ENCODE results near the gene SPOCK1.

GRCh38 chr5:136979131-136979530, 520.0 kb downstream of the SPOCK1 start:
- TF ChIP-seq EP300 (IDR thresholded peaks at IDR 0.05) (no peak), CTCF (IDR thresholded peaks at IDR 0.05) (no peak), POLR2AphosphoS5 (IDR thresholded peaks at IDR 0.05) (no peak)
